Measurements from ENCODE around the gene PGP.
"Not testable (repeated sequence)": the region's sequence is repeated elsewhere in the genome, so short reads cannot be mapped to it uniquely, and the experiment has no call there.

The PGP gene, protein sequence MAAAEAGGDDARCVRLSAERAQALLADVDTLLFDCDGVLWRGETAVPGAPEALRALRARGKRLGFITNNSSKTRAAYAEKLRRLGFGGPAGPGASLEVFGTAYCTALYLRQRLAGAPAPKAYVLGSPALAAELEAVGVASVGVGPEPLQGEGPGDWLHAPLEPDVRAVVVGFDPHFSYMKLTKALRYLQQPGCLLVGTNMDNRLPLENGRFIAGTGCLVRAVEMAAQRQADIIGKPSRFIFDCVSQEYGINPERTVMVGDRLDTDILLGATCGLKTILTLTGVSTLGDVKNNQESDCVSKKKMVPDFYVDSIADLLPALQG

DNA sequence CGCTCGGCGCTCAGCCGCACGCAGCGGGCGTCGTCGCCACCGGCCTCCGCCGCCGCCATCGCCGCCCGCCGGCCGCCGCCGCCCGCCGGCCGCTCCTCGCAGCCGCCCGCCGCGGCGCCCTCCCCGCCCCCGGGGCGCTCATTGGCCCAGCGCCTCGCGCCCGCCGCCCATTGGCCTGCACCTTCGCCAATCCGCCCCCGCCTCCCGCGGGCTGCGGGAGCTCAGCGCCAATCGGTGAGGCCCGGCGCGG, at the start of gene PGP:
Gene PGP (minus strand): TSS at position 122 of the 250 bp plus-strand sequence. CDS start 63 bp downstream, at position 59.
- no peak for DNase-seq (ENCODE audit: low spot score)

DNA sequence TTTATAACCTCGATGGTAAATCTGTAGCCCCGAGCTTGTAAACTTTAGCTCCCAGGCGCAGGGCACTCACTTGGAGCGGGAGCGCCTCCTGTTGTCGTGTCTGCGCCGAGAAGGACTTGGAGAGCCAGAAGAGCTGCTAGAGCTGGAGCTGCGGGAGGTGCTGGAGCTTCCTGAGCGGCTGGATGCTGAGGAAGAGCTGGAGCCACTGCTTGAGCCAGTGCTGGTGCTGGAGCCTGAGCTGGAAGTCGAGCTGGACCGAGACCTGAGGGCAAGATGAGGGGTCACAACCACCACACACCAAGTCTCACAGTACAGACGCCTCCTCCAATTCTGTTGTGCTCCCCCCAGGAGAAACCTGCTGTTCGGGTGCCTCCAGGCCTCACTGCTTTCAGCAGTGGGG, 48.4 kb upstream of the PGP start:
- DNase-seq (ENCODE audit: low spot score), result not testable (repeated sequence)

DNA sequence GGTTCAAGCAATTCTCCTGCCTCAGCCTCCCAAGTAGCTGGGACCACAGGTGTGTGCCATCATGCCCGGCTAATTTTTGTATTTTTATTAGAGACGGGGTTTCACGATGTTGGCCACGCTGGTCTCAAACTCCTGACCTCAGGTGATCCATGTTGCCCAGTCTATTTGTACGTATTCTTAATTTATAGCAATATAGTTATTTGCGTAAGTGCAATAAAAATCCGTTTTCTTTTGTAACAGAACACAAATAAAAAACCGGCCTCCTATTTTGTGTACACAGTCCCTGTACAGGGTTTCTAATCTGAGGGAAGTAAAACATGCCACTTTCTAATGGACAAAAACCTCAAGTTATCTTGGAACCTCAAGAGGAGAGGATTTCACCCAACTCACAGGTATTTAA, 45.6 kb upstream of the PGP start:
- no peak for DNase-seq (ENCODE audit: low spot score)

DNA sequence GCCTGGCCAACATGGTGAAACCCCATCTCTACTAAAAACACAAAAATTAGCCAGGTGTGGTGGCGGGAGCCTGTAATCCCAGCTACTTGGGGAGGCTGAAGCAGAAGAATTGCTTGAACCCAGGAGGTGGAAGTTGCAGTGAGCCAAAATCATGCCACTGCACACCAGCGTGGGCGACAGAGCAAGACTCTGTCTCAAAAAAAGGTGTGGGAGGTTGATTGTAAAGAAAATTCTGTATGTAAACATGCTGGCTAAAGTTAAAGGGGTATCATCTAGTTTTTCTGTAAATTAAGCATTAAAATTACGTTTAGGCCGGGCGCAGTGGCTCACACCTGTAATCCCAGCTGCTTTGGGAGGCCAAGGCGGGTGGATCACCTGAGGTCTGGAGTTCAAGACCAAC, 43.9 kb upstream of the PGP start:
- not testable (repeated sequence) for DNase-seq (ENCODE audit: low spot score)

DNA sequence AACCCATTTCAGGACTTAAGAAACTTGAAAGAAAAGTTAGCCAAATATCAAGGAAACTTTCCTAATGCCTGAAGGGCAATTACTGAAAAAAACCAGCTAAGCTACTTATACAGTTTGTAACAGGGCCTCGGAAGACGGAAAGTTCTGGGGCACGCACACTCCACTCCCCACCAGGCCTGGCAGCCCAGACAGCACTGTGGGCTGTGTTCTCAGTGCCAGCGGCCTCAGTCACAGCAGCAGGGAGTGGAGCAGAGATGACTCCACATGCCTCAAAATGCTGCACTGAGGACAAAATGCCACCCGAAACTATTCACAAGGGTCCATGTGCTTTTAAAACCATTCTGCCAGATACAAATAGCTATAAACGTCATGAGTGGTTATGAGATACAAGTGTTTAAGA, 43.1 kb upstream of the PGP start:
- DNase-seq (ENCODE audit: low spot score), result no peak

DNA sequence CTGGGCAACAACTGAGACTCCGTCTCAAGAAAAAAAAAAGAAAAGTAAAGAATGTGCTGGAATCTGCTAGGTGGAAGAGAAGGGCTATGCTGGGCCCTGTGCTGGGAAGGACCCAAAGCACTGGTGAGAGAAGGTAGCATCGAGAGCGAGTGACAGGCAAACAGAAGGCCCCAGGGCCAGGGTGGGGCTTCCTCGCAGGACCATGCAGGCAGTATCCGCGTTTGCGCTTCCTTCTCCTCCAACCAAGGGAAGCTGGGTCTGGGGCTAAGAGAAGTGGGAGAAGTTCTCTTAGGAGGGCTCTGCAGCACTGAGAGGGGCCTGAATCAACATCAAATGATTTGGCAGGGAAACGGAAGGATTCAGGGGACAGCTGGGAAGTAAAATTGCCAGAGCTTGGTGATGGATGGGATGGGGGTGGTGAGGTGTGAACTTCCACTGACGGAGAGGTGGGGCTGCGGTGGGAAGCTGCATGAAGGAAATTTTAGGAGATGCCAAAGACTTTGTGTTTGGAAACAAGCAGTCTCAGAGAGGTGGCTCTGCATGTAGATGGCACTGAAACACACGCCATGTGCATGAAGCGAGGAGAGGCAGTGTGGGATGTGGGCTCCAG, 42.0 kb upstream of the PGP start:
- DNase-seq (ENCODE audit: low spot score), result no peak

DNA sequence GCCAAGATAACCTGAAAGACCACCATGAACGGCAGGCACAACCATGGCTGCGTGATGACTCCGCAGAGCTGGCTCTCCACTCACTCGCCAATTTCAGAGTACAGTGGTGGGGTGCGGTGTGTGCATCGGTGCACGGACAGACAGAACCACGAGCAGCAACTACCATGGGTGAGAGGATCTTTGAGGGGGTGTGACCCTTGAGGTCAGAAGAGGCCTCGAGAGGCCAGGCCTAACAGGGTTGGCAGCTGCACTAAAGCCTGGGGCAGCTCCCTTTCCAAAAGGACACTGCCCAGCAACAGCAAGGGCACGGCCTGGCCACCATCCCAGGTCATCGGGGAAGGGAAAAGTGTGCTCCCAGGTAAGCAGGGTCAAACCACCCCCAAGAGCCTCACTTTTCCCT, 38.7 kb upstream of the PGP start:
- no peak for DNase-seq (ENCODE audit: low spot score)

DNA sequence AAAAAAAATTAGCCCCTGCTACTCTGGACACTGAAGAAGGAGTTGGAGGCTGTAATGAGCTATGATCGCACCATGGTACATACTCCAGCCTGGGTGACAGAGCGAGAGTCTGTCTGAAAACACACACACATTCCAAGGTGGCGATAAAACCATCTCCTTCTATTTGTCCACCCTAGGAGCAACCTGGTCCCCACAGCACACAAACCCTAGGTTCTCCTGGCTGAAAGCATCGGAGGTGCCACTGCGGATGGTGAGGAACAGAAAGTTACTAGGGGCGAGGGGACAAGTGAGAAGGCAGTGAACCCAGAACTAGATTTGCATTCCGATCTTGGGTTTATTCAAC, 38.1 kb upstream of the PGP start:
- DNase-seq (ENCODE audit: low spot score), result no peak

DNA sequence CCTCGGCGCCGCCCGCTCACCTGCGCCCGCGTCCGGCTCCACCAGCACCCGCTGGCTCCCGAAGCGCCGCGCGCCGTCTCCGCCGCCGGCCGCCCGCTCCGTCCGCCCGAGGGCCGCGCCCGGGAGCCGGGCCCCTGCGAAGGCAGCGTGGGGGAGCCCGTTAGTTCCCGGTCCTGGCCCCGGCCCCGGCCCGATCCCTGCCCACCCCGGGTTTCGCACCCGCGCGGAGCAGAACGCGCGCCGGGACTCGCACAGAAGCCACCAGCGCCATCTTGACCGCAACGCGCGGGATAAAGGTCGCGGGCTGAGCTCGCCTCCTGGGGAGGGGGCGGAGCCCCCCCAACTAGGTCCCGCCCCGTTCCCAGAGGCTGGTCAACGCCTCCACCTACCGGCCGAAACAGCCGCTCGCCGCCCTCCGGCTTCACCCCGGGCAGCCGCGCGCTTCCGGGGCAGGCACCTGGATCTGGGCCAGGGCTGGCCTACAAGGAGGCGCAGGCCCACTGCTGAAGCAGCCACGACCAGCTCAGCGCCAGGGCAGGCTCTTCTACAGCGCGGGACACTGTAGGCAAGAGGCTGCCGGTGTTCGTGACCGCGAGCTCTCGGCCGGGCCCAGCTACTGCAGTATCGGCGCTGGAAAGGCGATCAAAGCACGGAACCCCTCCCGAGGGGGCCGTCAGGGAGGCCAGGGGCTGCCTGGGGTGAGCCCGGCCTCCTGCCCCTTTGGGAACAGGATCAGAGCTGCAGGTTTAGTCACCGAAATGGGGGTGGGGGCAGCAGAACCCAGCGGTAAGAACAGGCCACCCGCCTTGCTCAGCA, 36.9 kb upstream of the PGP start, which contains the start of gene ECI1:
Gene ECI1 (minus strand): TSS at position 292 of the 816 bp plus-strand sequence. CDS start 21 bp downstream, at position 271.
- DNase-seq (ENCODE audit: low spot score), result peak; percentile 96

DNA sequence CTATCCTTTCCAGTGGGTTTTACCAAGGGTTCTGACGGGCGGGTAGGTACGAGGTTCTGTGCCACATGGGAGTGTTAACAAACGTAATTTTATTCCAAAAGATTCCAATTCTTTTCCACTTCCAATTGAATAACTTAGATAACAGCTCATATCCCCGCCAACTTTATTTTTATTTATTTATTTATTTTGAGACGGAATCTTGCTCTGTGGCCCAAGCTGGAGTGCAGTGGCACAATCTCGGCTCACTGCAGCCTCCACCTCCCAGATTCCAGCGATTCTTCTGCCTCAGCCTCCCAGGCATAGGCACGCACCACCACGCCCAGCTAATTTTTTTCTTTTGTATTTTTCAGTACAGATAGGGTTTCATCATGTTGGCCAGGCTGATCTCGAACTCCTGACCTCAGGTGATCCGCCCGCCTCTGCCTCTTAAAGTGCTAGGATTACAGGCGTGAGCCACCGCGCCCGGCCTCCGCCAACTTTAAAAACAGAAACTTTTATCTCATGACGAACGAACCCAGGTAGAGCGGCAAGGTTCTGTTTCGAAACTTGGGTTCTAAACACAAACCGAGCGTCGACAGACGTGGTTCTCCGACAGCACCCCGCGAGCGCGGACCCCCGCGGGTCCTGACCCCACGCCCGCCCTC, 36.1 kb upstream of the PGP start:
- no peak for DNase-seq (ENCODE audit: low spot score)

DNA sequence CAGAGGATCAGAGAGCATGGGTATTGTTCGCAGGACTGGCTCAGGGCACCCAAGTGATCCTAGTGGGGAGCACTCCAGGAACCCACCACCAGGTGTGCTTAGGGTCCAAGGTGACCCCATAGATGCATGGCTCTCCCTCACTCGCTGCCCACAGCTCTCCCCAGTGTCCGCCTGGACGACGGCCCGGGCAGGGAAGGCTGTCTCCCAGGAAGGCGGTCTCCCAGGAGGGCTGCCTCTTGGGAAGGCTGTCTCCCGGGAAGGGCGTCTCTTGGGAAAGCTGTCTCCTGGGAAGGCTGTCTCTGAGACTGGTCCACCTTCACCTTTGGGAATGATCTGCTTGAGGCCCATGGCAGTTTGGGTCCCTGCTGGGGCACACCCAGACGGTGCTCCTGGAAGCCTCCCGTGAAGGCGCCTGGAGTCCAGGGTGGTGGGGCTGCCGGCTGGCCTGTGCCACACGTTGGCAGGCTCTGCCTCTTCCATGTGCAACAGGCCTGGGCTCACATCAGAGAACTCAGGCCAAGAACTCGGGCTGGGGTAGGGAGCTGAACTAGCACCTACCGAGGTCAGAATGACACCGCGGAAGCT, 31.8 kb upstream of the PGP start:
- no peak for DNase-seq (ENCODE audit: low spot score)

DNA sequence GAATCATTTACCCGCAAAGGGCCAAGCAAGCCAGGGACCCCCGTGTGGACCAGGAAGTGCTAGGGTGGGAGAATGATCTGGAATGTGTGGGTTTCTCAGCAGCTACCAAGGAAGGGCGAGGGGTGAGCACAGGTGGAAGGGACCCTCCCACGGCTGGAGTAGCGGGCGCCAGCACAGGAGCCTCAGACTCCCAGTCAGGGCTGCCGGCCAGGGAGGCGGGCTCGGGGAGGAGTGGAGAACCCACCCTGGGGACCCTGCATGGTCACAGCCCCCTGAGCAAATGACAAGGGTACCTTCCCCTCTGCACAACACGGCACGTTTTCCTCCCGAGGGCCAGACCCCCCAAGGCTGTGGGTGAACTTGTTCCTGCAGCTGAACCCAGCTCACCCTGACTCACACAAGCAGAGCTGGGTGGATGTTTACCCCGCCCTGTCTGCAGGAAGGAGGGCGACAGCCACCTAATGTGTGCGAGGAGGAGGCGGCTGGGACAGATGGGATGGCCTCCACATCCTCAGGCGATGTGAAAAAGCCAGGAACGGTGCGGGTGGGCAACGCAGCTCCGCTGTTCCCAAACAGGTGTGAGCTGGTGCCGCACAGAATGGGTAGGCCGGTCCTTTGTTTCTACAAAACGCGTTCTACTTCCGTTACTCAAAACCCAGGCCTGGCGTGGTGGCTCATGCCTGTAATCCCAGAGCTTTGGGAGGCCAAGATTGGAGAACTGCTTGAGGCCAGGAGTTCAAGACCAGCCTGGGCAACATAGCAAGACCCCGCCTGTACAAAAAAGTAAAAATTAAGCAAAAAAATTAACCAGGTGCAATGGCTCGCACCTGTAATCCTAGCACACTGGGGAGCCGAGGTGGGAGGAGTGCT, 30.5 kb upstream of the PGP start:
- no peak for DNase-seq (ENCODE audit: low spot score)

DNA sequence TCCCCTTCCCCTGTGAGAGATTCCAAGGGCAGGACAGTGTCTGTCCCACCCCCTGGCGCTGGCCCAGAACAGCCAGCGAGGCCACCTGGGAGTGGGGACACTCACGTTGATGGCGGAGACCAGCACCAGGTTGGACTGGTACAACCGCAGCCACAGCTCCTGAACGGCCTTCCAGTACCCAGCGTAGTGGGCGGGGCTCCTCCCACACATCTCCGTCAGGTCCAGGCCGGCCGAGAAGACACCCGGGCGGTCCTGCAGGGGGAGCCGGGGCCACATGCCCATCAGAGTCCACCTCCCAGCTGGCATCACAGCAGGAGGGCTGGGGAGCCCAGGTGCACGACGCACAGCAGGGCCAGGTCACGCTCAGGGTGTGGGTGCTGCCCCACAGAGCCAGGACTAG, 29.7 kb upstream of the PGP start:
- DNase-seq (ENCODE audit: low spot score), result no peak

DNA sequence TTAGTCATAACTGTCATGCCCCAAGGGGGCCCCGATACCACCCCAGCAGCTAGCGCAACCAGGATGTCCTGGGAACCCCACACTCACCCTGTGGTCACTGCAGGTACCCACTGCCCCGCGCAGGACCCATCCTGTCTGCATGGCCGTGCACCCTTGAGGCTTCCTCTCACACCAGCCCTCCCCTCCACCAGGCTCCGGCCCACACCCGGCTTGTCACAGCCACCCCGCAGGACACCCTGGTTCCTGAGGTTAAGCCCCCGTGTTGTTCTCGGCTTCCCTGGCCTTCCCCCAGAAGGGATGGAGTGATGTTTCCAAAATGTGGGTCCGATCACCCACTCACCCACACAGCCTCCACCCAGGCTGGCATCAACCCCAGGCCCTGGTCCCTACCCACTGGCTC, 29.1 kb upstream of the PGP start:
- no peak for DNase-seq (ENCODE audit: low spot score)

DNA sequence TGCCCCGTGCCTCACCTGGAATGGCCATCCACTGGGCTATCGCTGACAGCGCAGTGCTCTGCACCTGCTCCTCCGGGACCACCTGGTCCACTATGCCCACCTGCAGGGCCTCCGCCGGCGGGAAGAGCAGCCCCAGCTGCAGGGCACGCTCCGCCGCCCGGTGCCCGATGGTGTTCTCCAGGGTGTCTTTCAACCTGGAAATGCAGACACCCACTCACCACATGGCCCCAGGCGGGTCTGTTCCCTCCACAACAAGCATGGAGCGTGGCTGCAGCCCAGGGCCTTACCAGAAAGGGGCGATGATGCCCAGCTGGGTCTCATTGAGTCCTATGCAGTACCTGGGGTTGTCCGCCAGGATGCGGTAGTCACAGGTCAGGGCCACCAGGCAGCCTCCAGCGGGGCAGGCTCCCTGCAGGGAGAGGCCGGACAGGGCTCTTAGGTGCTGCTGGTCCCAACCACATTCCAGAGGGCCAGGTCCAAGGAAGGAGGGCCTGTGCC, 28.4 kb upstream of the PGP start:
- DNase-seq (ENCODE audit: low spot score), result no peak

DNA sequence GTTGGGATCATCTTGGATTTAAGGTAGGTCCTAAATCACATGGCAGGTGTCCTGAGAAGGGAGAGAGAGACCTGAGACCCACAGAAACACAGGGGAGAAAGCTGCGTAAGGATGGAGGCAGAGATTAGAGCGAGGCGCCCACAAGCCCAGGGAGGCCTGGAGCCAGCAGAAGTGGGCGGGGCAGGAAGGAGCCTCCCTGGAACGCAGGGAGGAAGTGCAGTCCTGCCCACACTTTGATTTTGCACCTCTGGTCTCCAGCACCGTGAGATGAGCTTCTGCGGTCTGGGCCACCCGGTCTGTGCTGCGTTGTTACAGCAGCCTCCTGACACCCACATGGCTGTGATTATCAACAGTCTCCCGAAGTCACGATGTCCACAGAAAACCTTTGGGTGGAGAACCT, 28.0 kb upstream of the PGP start:
- no peak for DNase-seq (ENCODE audit: low spot score)

DNA sequence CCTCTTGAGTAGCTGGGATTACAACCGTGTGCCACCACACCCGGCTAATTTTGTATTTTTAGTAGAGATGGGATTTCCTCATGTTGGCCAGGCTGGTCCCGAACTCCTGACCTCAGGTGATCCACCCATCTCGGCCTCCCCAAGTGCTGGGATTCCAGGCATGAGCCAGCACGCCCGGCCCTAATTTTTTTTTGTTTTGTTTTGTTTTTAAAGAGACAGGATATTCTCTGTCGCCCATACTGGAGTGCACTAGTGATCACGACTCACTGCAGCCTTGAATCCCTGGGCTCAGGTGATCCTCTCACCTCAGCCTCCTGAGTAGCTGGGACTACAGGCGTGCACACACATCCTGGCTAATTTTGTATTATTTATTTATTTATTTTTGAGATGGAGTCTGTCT, 25.7 kb upstream of the PGP start:
- DNase-seq (ENCODE audit: low spot score), result not testable (repeated sequence)

DNA sequence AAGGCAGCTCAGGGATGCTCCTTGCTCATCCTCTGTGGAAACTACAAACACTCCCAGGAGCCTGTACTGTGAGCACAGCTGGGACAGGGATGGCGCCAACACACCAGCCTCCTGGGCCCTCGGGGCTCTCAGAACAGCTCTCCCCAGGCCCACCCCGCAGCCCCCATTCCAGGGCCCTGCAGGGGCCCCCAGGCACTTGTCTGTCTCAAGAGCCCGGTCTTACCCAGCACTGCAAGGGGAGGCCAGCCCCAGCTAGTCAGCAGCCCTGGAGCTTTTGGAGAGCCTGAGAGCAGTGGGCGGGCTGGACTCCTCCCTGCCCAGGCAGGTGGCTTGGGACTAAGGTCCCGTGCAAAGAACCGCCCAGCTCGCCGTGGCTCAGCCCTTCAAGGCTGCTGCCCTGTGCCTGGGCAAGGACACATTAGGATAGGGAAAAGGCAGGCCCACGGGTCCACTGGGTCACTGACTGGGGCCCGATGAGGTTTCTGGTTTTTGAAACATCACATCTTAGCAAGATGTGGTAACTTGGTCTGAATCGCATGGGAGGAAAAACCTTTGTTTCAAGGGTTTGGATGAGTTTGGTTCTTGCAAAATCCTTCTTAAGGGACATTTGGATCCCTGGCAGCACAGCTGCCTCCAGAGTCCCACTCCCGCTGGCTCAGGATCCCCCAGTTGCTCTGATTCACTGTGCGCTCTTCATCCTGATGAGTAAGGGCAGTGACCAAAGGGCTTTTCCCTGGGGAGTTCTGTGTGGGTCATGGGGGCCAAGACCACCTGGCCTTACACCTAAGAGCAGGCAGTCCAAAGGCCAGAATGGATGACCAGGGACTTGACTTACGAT, 24.4 kb upstream of the PGP start:
- peak; percentile 64 for DNase-seq (ENCODE audit: low spot score)

DNA sequence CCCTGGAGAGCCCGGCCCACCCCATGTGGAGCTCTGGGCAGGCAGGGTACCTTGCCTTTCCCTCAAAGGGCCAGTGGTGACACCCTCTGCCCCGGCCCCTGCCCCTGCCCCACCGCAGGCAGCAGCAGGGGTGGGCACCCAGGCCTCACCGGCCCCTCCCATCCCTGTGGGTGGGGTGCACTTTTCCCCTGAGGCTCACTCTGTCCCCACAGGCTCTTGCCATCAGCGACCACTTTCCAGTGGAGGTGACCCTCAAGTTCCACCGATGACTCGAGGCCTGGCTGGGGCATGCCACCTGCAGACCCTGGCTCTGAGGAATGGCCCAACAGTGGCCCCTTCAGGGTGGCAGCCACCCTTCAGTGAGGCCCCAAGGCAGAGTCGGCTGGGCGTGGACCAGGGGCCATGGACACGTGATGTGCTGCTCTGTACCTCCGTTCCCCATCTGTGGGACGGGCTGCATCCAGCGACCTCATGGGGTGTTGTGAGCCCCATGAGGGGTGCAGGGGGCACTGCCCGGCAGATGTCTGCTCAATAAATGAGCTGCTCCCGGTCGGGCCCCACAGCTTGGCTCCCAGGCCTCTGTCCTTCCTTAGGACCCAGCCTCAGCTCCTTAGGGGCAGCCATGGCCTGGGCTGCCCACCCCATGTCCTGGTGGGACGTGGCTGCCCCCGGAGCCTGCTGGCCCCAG, 23.7 kb upstream of the PGP start:
- no peak for DNase-seq (ENCODE audit: low spot score)
